Rectal smooth muscle tissue (tissue), 1 donor: Measurements from ENCODE around the gene MYD88.
A peak's percentile ranks its signal among the peaks of the same experiment; 100 is the strongest.

ENCODE experiments used
- H3K27ac ChIP-seq: one replicate; pipeline ENCODE4 v1.7.0; 2013; ENCODE audit warnings: low read depth, low read length, inconsistent platforms
- H3K27me3 ChIP-seq: one replicate; pipeline ENCODE4 v1.7.0; 2013; ENCODE audit warnings: low read length; ENCODE audit not compliant: control insufficient read depth, insufficient read depth
- H3K36me3 ChIP-seq: one replicate; pipeline ENCODE4 v1.7.0; 2013; ENCODE audit warnings: low read length; ENCODE audit not compliant: control insufficient read depth, insufficient read depth
- H3K4me1 ChIP-seq: one replicate; pipeline ENCODE4 v1.7.0; 2013; ENCODE audit warnings: low read length; ENCODE audit not compliant: control insufficient read depth, insufficient read depth
- H3K4me3 ChIP-seq: one replicate; pipeline ENCODE4 v1.7.0; 2013; ENCODE audit warnings: low read length
- H3K9ac ChIP-seq: one replicate; pipeline ENCODE4 v1.7.0; 2013; ENCODE audit warnings: low read length

Gene MYD88

GRCh38 chr3:38124324-38125122 is 13.9 kb upstream of the MYD88 start:
- no peak overlapping the region for H3K27ac ChIP-seq

GRCh38 chr3:38125305-38126120 is 12.9 kb upstream of the MYD88 start:
- Histone ChIP-seq H3K27me3 (no peaks in the 10 kb centered on the region), H3K4me3 (no peak overlapping the region), H3K36me3 (peaks cover 66% of the 10 kb centered on the region), H3K9ac (no peak overlapping the region), H3K27ac (no peak overlapping the region), H3K4me1 (no peaks in the 10 kb centered on the region)

More at GRCh38 chr3:38124324-38125122, 13.9 kb upstream of the MYD88 start:
- Histone ChIP-seq H3K27me3 (no peaks in the 10 kb centered on the region), H3K9ac (no peak overlapping the region), H3K36me3 (peaks cover 67% of the 10 kb centered on the region), H3K4me1 (no peaks in the 10 kb centered on the region), H3K4me3 (no peak overlapping the region)

- Histone ChIP-seq H3K36me3 (peaks cover 72% of the 10 kb centered on the region), H3K9ac (no peak overlapping the region), H3K4me1 (no peaks in the 10 kb centered on the region), H3K27me3 (no peaks in the 10 kb centered on the region), H3K27ac (no peak overlapping the region), H3K4me3 (no peak overlapping the region)
Measured at GRCh38 chr3:38126121-38126892, 12.2 kb upstream of the MYD88 start.

GRCh38 chr3:38127611-38128302 is 10.7 kb upstream of the MYD88 start:
- no peaks in the 10 kb centered on the region for H3K4me1 ChIP-seq
- no peak overlapping the region for H3K4me3 ChIP-seq
- H3K9ac ChIP-seq: no peak overlapping the region
- H3K27me3 ChIP-seq: no peaks in the 10 kb centered on the region
- peaks cover 68% of the 10 kb centered on the region for H3K36me3 ChIP-seq
- H3K27ac ChIP-seq: no peak overlapping the region

GRCh38 chr3:38128303-38128655 is 10.2 kb upstream of the MYD88 start:
- no peak overlapping the region for H3K4me3 ChIP-seq
- H3K9ac ChIP-seq: no peak overlapping the region
- no peak overlapping the region for H3K27ac ChIP-seq
- H3K36me3 ChIP-seq: peaks cover 68% of the 10 kb centered on the region
- H3K4me1 ChIP-seq: no peaks in the 10 kb centered on the region
- no peaks in the 10 kb centered on the region for H3K27me3 ChIP-seq

- no peaks in the 10 kb centered on the region for H3K27me3 ChIP-seq
- no peak overlapping the region for H3K4me3 ChIP-seq
- no peak overlapping the region for H3K9ac ChIP-seq
- H3K36me3 ChIP-seq: peaks cover 72% of the 10 kb centered on the region
- no peaks in the 10 kb centered on the region for H3K4me1 ChIP-seq
- no peak overlapping the region for H3K27ac ChIP-seq
Measured at GRCh38 chr3:38129058-38129457, 9.4 kb upstream of the MYD88 start.

- no peaks in the 10 kb centered on the region for H3K4me1 ChIP-seq
- no peak overlapping the region for H3K4me3 ChIP-seq
- no peak overlapping the region for H3K9ac ChIP-seq
Measured at GRCh38 chr3:38130631-38131065, 7.8 kb upstream of the MYD88 start.

GRCh38 chr3:38131621-38132369 is 6.7 kb upstream of the MYD88 start:
- Histone ChIP-seq H3K27ac (no peak overlapping the region), H3K4me1 (no peaks in the 10 kb centered on the region), H3K4me3 (no peak overlapping the region), H3K9ac (no peak overlapping the region), H3K27me3 (no peaks in the 10 kb centered on the region), H3K36me3 (peaks cover 52% of the 10 kb centered on the region)

More at GRCh38 chr3:38130631-38131065, 7.8 kb upstream of the MYD88 start:
- Histone ChIP-seq H3K27ac (no peak overlapping the region), H3K36me3 (peaks cover 64% of the 10 kb centered on the region), H3K27me3 (no peaks in the 10 kb centered on the region)

GRCh38 chr3:38133209-38133556 is 5.3 kb upstream of the MYD88 start:
- Histone ChIP-seq H3K27me3 (no peaks in the 10 kb centered on the region), H3K9ac (no peak overlapping the region), H3K36me3 (peaks cover 41% of the 10 kb centered on the region), H3K4me3 (no peak overlapping the region), H3K4me1 (peaks cover 6% of the 10 kb centered on the region), H3K27ac (no peak overlapping the region)

- Histone ChIP-seq H3K4me3 (peak overlapping the region; percentile 1), H3K4me1 (peaks cover 6% of the 10 kb centered on the region), H3K27me3 (no peaks in the 10 kb centered on the region), H3K36me3 (peaks cover 37% of the 10 kb centered on the region), H3K27ac (no peak overlapping the region), H3K9ac (no peak overlapping the region)
Measured at GRCh38 chr3:38133557-38134405, 4.7 kb upstream of the MYD88 start.
